GM12875 (cell line): ENCODE measurements around the gene MTFMT.

ENCODE experiments used
- H3K4me3 ChIP-seq: one replicate; pipeline ENCODE4 v1.5.1; 2011; ENCODE audit warnings: low read depth, low read length, control low read depth
- TF ChIP-seq, protein P1 (sequence below): IDR thresholded peaks from 2 replicates; pipeline ENCODE4 v1.5.1; 2011; ENCODE audit warnings: low read depth, mild to moderate bottlenecking, control low read depth, inconsistent platforms, low read length, moderate library complexity, borderline replicate concordance; ENCODE audit not compliant: insufficient read depth

Gene MTFMT

DNA sequence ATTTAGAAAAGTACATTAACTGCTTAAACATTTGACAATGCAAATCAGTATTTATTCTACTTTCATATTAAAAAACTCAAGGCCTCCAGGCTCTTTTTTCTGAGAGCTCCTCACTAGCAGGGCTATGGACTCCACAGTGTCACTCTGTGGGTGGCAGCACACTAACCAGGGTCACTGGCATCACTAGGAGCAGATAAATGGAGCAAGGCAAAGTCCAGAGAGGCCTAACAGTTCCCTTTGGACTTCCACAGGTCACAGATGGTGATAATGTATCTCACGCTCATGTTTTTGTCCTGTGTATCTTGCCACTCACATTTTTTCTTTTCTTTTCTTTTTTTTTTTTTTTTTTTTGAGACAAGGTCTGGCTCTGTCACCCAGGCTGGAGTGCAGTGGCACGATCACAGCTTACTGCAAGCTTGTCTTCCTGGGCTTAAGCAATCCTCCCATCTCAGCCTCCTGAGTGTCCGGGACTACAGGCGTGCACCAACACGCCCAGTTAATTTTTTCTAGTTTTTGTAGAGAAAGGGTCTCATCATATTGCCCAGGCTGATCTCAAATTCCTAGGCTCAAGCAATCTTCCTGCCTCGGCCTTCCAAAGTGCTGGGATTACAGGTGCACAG is 47.5 kb downstream of the MTFMT start:
- TF ChIP-seq, protein P1, sequence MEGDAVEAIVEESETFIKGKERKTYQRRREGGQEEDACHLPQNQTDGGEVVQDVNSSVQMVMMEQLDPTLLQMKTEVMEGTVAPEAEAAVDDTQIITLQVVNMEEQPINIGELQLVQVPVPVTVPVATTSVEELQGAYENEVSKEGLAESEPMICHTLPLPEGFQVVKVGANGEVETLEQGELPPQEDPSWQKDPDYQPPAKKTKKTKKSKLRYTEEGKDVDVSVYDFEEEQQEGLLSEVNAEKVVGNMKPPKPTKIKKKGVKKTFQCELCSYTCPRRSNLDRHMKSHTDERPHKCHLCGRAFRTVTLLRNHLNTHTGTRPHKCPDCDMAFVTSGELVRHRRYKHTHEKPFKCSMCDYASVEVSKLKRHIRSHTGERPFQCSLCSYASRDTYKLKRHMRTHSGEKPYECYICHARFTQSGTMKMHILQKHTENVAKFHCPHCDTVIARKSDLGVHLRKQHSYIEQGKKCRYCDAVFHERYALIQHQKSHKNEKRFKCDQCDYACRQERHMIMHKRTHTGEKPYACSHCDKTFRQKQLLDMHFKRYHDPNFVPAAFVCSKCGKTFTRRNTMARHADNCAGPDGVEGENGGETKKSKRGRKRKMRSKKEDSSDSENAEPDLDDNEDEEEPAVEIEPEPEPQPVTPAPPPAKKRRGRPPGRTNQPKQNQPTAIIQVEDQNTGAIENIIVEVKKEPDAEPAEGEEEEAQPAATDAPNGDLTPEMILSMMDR = no peak

DNA sequence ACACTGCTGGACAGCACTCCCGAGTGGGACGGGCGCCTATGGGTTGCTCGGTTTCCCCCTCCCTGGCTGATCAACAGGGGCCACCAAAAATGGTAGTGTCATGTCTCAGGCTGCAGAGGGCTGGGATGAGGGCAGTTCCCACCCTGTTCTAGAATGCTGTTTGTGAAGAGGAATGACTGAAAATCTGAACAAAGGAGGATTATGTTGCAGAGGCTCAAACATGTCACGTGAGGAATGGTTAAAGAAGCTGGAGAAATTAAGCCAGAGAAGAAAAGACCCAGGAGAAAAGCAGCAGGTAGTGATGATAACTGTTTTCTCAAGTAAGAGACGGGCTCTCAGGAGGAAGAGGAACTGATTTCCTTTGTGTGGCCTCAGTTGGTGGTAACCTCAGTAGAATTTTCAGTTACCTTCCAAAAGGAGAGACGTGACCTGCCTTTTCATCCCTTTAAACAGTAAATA is 50.2 kb downstream of the MTFMT start:
- TF ChIP-seq, protein P1 = no peak
- H3K4me3 ChIP-seq = no peak overlapping the region

More for the DNA sequence above, 47.5 kb downstream of the MTFMT start:
- no peak overlapping the region for H3K4me3 ChIP-seq

DNA sequence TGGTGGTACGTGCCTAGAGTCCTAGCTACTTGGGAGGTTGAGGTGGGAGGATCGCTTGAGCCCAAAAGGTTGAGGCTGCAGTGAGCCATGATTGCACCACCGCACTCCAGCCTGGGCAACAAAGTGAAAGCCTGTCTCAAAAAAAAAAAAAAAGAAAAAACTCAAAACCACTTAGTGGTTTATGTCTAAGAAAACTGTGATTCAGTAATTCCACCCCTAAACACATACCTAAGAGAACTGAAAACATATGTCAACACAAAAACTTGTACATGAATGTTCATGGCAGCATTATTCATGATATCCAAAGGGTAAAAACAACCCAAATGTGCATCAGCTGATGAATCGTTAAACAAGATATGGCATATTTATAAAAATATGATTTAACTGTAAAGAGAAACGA is 54.0 kb downstream of the MTFMT start:
- H3K4me3 ChIP-seq = no peak overlapping the region
- TF ChIP-seq, protein P1 = no peak

DNA sequence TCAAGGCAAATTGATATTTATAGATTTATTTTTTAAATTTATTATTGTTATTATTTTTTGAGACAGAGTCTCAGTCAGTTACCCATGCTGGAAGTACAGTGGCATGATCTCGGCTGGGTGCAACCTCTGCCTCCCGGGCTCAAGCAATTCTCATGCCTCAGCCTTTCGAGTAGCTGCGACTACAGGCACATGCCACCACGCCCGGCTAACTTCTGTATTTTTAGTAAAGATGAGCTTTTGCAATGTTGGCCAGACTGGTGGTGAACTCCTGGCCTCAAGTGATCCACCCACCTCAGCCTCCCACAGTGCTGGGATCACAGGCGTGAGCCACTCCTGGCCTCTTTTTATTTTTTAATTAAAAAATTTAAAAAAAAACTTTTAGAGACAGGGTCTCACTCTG is 58.7 kb downstream of the MTFMT start:
- TF ChIP-seq, protein P1 = no peak
- H3K4me3 ChIP-seq = no peak overlapping the region

DNA sequence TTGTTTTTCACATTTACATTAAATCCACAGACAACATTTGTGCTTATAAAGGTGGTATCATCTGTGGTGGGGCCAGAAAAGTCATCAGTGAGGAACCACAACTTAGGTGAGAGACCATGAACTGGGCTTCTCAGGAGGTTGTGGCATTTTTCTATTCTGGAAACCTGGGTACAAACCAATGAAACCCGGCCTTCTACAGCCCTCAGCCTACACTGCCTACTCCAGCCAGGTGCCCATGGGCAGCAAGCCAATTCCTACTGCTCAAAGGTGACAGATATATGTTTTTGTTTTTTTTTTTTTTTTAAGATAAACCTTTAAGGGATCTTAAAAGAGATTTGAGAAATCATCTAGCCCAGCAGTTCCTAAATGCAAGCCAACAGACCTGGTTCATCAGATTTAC is 60.0 kb downstream of the MTFMT start:
- H3K4me3 ChIP-seq = no peak overlapping the region
- TF ChIP-seq, protein P1 = no peak

DNA sequence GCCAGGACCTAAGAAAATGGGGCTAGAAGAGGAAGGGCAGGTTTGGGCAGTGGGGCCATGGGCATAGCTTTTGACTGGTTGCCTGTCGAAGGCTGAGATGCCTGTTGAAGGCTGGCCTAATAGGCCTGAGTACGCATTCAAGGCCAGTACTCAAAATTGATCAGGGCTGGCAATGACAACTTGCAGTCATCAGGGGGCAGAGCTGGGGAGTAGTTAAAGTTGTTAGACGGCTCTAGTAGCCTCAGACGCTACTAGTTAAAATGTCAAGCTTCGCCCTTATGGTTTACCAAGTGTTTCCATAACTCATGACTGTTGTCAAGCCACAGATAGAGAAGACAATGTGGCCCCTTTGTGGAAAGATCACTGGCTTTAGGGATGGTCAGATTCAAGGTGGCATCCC is 68.4 kb downstream of the MTFMT start:
- TF ChIP-seq, protein P1 = no peak
- no peak overlapping the region for H3K4me3 ChIP-seq

DNA sequence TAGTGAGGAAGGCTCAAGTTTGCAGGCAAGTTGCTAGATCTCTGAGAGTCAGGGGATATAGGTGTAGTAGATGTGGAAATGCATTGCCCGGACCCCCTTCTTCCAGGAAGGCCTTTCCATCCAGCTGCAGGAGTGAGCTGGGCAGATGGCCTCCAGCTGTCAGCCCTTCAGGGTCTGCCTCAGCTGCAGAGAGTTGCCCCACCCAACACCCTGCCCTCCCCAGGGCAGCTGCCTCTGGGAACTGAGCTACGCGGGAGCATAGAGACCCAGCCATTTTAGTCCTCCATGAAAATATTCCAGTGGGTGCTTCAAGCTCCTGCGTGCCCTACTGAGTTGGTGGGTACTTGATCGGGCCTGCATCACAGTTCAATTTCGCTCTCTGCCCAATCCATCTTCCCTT is 69.3 kb downstream of the MTFMT start:
- TF ChIP-seq, protein P1 = no peak
- H3K4me3 ChIP-seq = no peak overlapping the region
